IPS-11a (cell line): ENCODE results near the gene KCNQ2.

Experiments used
- H3K4me3 ChIP-seq: one replicate; pipeline ENCODE4 v1.5.1; 2013; ENCODE audit warnings: low read depth, low read length, control low read depth

Gene KCNQ2

DNA sequence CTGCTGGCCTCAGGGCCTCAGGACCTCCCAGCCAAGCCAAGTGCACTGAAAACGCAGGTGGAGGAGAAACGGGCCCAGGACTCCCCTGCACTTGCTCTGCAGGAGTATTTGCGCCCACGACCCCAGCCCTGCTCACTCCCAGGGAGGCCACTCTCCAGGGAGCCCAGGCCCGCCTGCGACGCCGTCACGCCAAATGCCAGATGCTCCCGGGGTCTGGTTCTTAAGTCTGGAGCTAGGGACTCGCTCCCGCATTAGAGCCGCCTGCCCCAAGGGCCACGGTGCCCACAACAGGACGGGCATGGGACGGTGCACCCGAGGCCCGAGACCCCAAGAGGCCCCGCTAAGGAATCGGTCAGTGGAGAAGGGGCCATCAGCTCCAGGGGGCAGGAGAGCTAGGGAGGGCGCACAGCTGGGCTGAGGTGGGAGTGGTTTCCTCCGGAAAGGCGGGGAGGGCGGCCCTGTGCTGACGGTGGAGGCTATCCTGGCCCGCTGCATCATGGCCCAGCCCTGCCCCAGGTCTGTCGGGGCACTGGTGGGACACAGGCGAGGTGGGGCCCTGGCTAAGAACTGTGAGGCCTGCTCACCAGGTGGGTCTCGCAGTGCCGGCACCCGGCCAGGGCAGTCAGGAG is 67.2 kb downstream of the KCNQ2 start:
- no peak overlapping the region for H3K4me3 ChIP-seq

DNA sequence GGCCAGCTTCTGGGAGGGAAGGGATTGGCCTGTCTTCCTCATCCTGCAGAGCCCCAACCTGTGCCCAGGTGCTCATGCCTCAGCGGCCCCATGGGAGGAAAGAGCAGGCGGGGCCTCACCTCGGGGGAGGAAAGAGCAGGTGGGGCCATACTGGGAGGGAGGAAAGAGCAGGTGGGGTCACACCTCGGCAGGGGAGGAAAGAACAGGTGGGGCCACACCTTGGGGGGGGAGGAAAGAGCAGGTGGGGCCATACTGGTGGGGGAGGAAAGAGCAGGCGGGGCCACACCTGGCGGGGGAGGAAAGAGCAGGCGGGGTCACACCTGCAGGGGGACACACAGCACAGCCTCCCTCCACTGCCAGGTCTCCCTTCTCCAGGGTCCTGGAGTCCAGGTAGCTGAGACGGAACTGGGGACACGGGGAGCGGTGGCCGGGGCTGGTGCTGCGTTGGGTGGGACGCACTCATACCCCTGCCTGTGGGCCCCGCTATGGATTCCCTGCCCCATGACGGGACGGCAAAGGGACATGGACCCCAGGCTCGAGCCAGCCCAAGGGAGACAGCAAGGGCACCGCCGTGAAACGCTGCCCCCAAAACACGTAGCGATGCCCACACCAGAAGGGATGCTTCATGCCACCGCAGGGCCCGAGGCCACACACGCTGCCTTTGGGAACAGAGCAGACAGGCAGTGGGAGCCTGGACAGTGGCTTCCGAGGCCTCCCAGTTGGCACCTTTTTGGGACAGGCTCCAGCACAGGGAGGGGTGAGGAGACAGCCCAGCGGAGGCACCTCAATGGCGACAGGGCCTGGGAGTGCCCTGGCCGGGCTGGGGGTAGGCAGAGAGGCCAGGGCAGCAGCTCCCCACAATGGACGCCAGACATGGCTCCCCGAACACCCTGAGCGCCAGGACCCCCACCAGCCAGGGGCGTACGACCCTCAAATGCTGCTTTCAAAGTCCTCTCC is 68.0 kb downstream of the KCNQ2 start:
- H3K4me3 ChIP-seq: no peak overlapping the region

DNA sequence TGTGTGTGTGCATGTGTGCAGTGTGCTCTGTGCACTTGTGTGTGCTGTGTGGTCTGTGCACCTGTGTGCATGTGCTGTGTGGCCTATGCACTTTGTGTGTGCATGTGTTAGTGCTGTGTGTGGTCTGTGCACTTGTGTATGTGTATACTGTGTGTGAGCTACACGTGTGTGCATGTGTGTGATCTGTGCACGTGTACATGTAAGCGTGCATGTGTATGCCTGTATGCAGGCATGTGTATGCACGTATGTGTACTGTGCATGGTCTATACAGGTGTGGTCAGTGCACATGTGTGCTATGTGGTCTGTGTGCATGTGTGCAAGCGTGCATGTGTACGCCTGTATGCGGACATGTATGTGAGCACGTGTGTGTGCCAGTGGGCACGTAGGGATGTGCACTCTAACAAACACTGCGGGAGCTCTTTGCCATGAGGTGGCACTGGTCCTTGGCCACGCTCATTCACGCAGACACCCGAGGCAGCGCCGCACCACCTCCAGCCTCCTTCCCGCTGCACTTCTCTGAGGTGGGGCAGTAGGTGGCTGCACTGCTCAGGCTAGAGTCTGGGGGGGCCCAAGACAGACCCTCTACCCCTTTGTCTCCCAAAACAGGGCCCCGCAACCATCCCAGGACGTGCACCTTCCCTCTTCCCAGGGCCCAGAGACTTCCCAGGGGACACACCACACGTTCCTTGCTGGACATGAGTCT is 68.9 kb downstream of the KCNQ2 start:
- no peak overlapping the region for H3K4me3 ChIP-seq

DNA sequence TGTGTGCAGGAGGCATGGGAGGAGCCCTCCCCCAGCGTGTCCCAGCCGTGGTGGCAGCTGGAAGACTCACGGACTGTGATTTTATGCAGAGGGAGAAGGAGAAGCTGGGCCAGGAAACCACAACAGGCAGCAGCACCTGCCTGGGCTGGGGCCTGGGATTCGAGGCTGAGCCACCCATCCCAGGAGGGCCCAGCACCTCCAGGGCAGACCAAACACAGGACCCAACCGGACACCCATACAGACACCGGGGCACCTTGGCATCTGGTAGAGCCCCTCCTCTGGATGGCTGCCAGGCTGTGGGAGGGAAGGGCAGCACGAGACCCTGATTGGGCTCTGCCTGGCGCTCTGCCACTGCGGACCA is 69.6 kb downstream of the KCNQ2 start:
- no peak overlapping the region for H3K4me3 ChIP-seq

DNA sequence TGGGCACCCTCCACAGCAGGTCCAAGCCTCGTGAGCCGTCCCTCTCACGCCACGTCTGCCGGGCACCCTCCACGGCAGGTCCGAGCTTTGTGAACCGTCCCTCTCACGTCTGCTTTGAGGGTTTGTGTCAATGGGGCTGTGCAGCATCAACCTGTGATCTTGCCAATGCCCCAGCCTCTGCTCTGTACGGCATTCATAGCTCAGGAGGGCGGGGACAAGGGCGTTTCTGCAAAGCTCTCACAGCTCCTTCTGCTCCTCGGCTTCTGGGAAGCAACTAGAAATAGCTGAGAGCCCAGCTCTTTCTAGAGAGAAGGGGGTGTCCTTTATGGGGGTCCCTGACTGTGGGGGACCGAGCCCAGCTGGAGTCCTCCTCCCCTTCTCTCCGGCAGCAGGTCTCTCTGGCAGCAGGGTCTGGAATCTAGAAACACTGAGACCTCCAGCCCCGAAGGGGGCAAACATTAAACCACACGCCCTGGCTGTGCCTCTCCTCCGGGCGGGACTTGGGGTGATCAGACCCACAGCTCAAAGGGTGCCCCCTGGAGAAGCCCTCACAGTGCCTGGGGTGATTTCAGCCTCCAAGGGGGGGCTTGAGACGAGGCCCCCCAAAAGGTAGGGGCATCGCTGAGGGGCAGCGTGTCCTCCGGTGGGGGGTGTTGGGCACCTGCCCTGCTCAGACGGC is 70.1 kb downstream of the KCNQ2 start:
- no peak overlapping the region for H3K4me3 ChIP-seq

DNA sequence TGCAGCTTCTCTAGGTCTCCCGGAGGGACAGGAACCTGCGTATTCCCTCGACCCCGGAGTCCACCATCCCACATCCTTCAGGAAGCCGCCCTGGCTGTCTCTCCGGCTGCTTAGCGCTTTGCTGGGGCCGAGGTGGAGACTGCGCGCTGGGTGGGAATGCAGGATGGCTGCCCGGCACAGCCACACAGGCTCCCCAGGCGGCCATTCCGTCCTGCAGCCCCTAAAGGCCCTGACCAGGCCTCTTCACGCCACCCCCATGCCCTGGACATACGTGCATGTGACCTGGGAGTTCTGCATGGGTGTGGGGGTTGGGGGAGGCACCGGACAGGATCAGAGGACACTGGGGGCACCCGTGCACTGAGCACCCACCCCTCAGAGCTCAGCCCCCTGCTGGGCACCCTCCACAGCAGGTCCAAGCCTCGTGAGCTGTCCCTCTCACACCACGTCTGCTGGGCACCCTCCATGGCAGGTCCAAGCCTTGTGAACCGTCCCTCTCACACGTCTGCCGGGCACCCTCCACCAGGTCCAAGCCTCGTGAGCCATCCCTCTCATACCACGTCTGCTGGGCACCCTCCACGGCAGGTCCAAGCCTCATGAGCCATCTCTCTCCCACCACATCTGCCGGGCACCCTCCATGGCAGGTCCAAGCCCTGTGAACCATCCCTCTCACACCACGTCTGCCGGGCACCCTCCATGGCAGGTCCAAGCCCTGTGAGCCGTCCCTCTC is 70.9 kb downstream of the KCNQ2 start:
- H3K4me3 ChIP-seq: no peak overlapping the region

GRCh38 chr20:63400486-63401210 is 71.8 kb downstream of the KCNQ2 start:
- H3K4me3 ChIP-seq: no peak overlapping the region

DNA sequence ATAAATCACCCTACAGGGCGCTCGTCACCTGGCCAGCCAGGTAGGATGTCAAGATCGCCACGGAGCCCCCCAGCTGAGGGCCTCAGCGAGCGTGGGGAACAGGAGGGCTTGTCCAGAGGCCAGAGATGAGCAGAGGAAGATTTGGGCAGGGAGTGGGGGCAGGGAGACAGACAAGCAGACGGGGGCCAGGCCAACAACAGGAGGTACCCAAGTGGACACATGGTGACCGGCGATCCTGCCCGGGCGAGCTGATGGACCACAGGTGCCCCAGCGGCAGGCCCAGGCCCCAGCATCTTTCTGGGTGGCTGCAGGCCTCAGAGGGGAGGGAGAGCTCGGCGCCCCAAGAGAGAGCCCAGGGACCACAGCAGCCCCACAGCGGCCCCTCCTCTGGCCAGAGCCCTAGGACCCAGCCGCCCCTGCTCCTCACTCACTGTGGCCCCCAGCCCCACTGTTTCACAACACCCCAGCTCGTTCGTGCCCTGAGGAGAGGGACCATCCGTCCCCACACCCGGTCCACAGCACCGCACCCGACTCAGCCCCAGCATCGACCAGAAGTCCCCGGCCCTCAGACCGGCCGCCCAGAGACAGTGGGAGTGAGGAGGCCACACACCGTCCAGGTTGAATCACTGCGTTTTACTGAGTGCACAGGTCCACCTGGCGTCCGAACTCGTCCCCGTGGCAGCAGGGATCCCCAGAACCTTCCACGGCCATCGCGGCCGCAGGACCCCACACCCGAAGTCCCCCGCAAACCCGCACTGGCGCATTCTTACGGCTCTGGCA is 72.7 kb downstream of the KCNQ2 start:
- H3K4me3 ChIP-seq: no peak overlapping the region

GRCh38 chr20:63398744-63399514 is 73.5 kb downstream of the KCNQ2 start:
- no peak overlapping the region for H3K4me3 ChIP-seq

GRCh38 chr20:63397946-63398450 is 74.5 kb downstream of the KCNQ2 start:
- H3K4me3 ChIP-seq: no peak overlapping the region

- no peak overlapping the region for H3K4me3 ChIP-seq
Measured at GRCh38 chr20:63397155-63397843, 75.2 kb downstream of the KCNQ2 start.

GRCh38 chr20:63396300-63396699 is 76.2 kb downstream of the KCNQ2 start:
- no peak overlapping the region for H3K4me3 ChIP-seq

DNA sequence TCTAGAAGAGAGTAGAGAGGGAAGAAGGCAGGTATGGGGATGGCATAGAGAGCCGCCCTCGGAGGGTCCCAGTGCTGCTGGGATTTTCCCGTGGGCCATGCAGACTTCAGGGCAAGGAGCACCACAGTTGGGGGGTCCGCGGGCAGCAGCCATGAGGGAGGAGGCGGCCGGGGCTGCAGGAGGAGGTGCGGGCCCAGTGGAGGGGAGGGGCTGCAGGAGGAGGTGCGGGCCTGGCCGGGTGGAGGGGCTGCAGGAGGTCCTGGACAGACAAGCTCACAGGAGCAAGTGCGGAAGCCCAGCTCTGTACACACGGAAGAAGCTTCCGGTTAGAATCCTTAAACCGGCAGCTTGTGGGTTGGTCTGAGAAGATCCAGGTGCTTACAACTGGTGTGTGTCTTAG is 76.7 kb downstream of the KCNQ2 start:
- H3K4me3 ChIP-seq: no peak overlapping the region

DNA sequence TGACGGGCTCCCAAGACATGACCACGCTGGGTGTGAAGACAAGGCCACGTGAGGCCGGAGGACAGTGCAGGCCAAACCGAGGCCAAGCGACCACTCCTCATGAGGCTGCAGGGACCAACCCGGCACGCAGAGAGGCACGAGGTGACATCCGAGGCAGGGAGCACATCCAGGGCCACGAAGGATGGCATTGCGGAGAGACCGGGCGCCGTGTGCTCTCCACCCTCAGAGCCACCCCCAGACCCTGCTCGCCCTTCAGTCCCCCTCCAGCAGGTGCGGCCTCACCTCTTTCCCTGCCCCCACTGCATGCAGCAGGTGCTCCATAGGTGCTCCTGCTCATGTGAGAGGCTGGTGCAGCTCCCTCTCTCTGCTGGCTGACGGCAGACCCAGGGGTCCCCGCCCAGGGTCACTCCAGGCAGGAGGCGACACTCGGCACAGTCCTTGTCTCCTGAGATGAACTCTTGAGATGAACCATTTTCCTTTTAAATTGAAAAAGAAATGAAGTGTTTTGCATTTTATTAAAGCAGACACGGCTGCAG is 77.5 kb downstream of the KCNQ2 start:
- H3K4me3 ChIP-seq: no peak overlapping the region

DNA sequence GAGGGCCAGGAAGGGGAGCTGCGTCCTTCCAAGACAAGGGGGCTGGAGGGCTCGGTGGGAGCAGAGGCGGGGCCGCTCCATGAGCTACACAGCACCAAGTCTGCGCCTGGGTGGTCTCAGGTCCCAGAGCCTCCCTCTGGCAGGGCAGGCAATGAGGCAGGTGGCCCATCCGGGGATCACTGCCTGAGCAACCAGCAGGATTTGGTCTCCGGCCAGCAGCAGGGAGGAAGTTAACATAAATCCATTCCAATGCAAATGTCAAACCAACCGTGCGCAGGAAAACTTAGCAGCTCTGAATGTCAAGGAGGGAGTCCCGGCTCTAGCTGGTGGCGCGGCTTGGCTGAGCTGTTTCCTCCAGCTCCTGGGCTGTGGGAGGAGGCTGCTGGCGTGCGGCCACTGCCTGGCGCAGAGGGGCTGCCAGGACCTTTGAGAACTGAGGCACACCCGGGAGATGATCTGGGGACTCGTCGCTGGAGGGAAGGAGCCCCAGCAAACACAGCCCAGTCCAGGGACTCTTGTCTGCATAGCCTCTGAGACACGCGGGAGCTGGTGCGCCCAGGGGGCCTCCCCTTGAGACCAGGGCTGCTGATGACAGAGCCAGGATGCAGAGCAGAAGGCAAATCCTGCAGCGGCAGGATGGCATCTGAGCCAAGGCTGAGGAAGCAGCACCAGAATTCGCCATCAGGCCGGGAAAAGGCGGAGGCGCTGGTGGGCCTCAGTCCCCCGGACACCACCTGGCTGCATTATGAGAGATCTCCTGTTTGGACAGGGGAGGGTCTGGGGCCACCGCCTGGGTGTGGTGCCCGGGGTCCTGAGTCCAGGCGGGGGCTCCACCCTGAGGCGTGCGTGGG is 78.2 kb downstream of the KCNQ2 start:
- H3K4me3 ChIP-seq: no peak overlapping the region

DNA sequence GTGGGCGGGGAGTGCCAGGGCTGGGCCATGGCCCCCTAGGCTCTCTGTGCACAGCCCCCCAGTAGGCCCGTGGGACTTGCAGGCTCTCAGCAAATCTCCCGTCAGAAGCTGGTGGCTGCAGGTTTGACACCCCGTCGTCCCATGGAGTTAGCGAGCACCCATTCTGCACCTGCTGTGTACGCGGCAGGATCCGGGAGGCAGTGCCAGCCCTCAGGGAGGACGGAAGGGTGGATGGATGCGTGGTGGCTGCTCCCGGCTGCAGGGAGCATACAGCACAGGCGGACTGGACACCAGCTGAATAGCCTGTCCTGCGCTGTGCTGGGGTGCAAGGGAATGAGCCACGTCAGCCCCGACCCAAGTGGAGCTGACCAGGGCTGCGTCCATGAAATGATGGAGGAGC is 78.9 kb downstream of the KCNQ2 start:
- H3K4me3 ChIP-seq: no peak overlapping the region
